ENCODE results near the gene CATSPER4.
A peak's percentile ranks its signal among the peaks of the same experiment; 100 is the strongest.

Gene CATSPER4

DNA sequence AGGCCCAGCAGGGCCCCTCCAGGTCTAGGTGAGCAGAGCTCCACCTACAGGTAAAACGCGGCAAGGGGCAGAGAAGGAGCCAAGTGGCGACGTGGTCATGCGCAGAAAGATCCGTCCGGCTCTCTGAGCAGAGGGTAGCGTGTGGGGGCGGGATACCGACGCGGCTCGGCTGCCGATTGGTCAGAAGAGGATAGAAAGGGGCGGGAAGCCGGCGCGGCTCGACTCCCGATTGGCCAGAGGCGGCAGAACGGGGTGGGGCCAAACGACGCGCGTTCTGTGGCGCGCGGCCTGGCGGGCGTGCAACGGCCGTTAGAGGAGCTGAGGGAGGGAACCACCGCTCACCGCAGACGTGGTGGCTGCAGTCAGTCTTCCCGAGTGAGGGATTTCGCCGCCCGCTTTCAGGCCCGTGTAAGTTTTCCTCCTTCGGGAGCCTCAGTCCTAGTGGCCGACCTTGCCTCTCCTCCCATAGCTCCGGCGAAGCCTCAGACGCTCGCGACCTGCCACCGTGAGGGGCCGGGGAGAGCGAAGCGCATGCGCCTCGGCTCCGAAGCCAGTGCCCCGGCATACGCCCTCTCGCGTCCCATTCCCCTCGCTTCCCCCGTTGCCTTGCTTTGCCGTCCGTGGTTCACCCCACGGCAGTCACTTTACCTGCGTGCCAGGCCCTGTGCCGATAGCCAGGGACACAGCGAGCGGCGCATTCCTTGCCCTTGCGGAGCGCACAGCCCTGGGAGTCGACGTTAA is 43.7 kb downstream of the CATSPER4 start, which contains the start of gene CEP85 (continued):
- TF ChIP-seq, protein P1, sequence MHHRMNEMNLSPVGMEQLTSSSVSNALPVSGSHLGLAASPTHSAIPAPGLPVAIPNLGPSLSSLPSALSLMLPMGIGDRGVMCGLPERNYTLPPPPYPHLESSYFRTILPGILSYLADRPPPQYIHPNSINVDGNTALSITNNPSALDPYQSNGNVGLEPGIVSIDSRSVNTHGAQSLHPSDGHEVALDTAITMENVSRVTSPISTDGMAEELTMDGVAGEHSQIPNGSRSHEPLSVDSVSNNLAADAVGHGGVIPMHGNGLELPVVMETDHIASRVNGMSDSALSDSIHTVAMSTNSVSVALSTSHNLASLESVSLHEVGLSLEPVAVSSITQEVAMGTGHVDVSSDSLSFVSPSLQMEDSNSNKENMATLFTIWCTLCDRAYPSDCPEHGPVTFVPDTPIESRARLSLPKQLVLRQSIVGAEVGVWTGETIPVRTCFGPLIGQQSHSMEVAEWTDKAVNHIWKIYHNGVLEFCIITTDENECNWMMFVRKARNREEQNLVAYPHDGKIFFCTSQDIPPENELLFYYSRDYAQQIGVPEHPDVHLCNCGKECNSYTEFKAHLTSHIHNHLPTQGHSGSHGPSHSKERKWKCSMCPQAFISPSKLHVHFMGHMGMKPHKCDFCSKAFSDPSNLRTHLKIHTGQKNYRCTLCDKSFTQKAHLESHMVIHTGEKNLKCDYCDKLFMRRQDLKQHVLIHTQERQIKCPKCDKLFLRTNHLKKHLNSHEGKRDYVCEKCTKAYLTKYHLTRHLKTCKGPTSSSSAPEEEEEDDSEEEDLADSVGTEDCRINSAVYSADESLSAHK (tag by site-specific recombination; IDR thresholded peaks at IDR 0.05) = 0 out of 2 replicates have a peak, but pooled peaks have one; percentile 25
- TF ChIP-seq ZNF394 (tag by site-specific recombination; IDR thresholded peaks at IDR 0.05; ENCODE audit: borderline replicate concordance) (peak; percentile 80; the same call in 1 of the 2 replicates), MEIS1 (CRISPR knock-in tag; IDR thresholded peaks at IDR 0.05; ENCODE audit: borderline replicate concordance) (no peak), ZNF521 (tag by site-specific recombination; IDR thresholded peaks at IDR 0.05) (no peak), ZNF548 (tag by site-specific recombination; IDR thresholded peaks at IDR 0.05) (no peak), ZNF555 (tag by site-specific recombination; conservative IDR thresholded peaks at IDR 0.05) (no peak), ZNF2 (tag by site-specific recombination; IDR thresholded peaks at IDR 0.05) (peak; percentile 64), KLF9 (tag by site-specific recombination; IDR thresholded peaks at IDR 0.05; ENCODE audit: low read depth) (peak; percentile 66; the same call in 1 of the 2 replicates), BCL11A (tag by site-specific recombination; IDR thresholded peaks at IDR 0.05; ENCODE audit: low read depth) (no peak), ZNF514 (tag by site-specific recombination; IDR thresholded peaks at IDR 0.05) (no peak), ZNF792 (tag by site-specific recombination; IDR thresholded peaks at IDR 0.05) (no peak), ZNF248 (tag by site-specific recombination; IDR thresholded peaks at IDR 0.05) (no peak), ZSCAN16 (tag by site-specific recombination; IDR thresholded peaks at IDR 0.05) (no peak), ZNF776 (tag by site-specific recombination; IDR thresholded peaks at IDR 0.05; ENCODE audit: borderline replicate concordance) (no peak), ZNF600 (tag by site-specific recombination; IDR thresholded peaks at IDR 0.05) (peak; percentile 77), ZNF48 (tag by site-specific recombination; IDR thresholded peaks at IDR 0.05) (no peak), ZNF138 (tag by site-specific recombination; IDR thresholded peaks at IDR 0.05; ENCODE audit: borderline replicate concordance) (no peak), ZNF670 (tag by site-specific recombination; IDR thresholded peaks at IDR 0.05; ENCODE audit: low read depth) (no peak), ZNF302 (tag by site-specific recombination; IDR thresholded peaks at IDR 0.05; ENCODE audit: low read depth) (no peak), ZNF837 (tag by site-specific recombination; IDR thresholded peaks at IDR 0.05) (no peak), ZNF366 (tag by site-specific recombination; conservative IDR thresholded peaks at IDR 0.05) (peak; percentile 33; the same call in 1 of the 2 replicates), ZNF292 (tag by site-specific recombination; IDR thresholded peaks at IDR 0.05; ENCODE audit: borderline replicate concordance, low read depth) (no peak)
- TF ChIP-seq, protein P2, sequence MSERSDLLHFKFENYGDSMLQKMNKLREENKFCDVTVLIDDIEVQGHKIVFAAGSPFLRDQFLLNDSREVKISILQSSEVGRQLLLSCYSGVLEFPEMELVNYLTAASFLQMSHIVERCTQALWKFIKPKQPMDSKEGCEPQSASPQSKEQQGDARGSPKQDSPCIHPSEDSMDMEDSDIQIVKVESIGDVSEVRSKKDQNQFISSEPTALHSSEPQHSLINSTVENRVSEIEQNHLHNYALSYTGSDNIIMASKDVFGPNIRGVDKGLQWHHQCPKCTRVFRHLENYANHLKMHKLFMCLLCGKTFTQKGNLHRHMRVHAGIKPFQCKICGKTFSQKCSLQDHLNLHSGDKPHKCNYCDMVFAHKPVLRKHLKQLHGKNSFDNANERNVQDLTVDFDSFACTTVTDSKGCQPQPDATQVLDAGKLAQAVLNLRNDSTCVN (tag by site-specific recombination; optimal IDR thresholded peaks at IDR 0.05) = peak; percentile 97
- TF ChIP-seq, protein P3, sequence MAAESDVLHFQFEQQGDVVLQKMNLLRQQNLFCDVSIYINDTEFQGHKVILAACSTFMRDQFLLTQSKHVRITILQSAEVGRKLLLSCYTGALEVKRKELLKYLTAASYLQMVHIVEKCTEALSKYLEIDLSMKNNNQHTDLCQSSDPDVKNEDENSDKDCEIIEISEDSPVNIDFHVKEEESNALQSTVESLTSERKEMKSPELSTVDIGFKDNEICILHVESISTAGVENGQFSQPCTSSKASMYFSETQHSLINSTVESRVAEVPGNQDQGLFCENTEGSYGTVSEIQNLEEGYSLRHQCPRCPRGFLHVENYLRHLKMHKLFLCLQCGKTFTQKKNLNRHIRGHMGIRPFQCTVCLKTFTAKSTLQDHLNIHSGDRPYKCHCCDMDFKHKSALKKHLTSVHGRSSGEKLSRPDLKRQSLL (tag by site-specific recombination; IDR thresholded peaks at IDR 0.05) = no peak
- TF ChIP-seq, protein P4, sequence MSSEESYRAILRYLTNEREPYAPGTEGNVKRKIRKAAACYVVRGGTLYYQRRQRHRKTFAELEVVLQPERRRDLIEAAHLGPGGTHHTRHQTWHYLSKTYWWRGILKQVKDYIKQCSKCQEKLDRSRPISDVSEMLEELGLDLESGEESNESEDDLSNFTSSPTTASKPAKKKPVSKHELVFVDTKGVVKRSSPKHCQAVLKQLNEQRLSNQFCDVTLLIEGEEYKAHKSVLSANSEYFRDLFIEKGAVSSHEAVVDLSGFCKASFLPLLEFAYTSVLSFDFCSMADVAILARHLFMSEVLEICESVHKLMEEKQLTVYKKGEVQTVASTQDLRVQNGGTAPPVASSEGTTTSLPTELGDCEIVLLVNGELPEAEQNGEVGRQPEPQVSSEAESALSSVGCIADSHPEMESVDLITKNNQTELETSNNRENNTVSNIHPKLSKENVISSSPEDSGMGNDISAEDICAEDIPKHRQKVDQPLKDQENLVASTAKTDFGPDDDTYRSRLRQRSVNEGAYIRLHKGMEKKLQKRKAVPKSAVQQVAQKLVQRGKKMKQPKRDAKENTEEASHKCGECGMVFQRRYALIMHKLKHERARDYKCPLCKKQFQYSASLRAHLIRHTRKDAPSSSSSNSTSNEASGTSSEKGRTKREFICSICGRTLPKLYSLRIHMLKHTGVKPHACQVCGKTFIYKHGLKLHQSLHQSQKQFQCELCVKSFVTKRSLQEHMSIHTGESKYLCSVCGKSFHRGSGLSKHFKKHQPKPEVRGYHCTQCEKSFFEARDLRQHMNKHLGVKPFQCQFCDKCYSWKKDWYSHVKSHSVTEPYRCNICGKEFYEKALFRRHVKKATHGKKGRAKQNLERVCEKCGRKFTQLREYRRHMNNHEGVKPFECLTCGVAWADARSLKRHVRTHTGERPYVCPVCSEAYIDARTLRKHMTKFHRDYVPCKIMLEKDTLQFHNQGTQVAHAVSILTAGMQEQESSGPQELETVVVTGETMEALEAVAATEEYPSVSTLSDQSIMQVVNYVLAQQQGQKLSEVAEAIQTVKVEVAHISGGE (tag by site-specific recombination; conservative IDR thresholded peaks at IDR 0.05; ENCODE audit: low read depth) = peak; percentile 45
- TF ChIP-seq, protein P5, sequence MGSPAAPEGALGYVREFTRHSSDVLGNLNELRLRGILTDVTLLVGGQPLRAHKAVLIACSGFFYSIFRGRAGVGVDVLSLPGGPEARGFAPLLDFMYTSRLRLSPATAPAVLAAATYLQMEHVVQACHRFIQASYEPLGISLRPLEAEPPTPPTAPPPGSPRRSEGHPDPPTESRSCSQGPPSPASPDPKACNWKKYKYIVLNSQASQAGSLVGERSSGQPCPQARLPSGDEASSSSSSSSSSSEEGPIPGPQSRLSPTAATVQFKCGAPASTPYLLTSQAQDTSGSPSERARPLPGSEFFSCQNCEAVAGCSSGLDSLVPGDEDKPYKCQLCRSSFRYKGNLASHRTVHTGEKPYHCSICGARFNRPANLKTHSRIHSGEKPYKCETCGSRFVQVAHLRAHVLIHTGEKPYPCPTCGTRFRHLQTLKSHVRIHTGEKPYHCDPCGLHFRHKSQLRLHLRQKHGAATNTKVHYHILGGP (tag by site-specific recombination; IDR thresholded peaks at IDR 0.05) = no peak
- TF ChIP-seq, protein P6, sequence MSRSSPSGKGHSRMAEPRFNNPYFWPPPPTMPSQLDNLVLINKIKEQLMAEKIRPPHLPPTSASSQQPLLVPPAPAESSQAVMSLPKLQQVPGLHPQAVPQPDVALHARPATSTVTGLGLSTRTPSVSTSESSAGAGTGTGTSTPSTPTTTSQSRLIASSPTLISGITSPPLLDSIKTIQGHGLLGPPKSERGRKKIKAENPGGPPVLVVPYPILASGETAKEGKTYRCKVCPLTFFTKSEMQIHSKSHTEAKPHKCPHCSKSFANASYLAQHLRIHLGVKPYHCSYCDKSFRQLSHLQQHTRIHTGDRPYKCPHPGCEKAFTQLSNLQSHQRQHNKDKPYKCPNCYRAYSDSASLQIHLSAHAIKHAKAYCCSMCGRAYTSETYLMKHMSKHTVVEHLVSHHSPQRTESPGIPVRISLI (tag by site-specific recombination; IDR thresholded peaks at IDR 0.05) = no peak

Data from HEK293 (cell line).